Mucosa of stomach (tissue), 1 donor: ENCODE measurements around the gene GLI3.

Source experiments
- H3K27me3 ChIP-seq: one replicate; pipeline ENCODE4 v1.7.0; 2013; ENCODE audit warnings: mild to moderate bottlenecking, low read length; ENCODE audit not compliant: control insufficient read depth, insufficient read depth
- H3K36me3 ChIP-seq: one replicate; pipeline ENCODE4 v1.7.0; 2013; ENCODE audit warnings: low read length; ENCODE audit not compliant: control insufficient read depth, insufficient read depth
- H3K4me1 ChIP-seq: one replicate; pipeline ENCODE4 v1.7.0; 2013; ENCODE audit warnings: mild to moderate bottlenecking, low read length; ENCODE audit not compliant: control insufficient read depth, insufficient read depth
- H3K4me3 ChIP-seq: one replicate; pipeline ENCODE4 v1.7.0; 2013; ENCODE audit warnings: low read length
- H3K9ac ChIP-seq: one replicate; pipeline ENCODE4 v1.7.0; 2013; ENCODE audit warnings: mild to moderate bottlenecking, low read length, moderate library complexity
- H3K9me3 ChIP-seq: one replicate; pipeline ENCODE4 v1.7.0; 2013; ENCODE audit warnings: mild to moderate bottlenecking, low read length, moderate library complexity; ENCODE audit not compliant: control insufficient read depth
- donor health status: Pancreatic carcinoma.

The GLI3 gene

GRCh38 chr7:41971640-41972187 lies 265.3 kb downstream of the GLI3 start:
- H3K4me3 ChIP-seq, result no peak overlapping the region
- H3K9ac ChIP-seq, result no peak overlapping the region
- H3K36me3 ChIP-seq, result no peaks in the 10 kb centered on the region
- H3K4me1 ChIP-seq, result no peaks in the 10 kb centered on the region
- H3K27me3 ChIP-seq, result no peaks in the 10 kb centered on the region
- H3K9me3 ChIP-seq, result no peaks in the 10 kb centered on the region

DNA sequence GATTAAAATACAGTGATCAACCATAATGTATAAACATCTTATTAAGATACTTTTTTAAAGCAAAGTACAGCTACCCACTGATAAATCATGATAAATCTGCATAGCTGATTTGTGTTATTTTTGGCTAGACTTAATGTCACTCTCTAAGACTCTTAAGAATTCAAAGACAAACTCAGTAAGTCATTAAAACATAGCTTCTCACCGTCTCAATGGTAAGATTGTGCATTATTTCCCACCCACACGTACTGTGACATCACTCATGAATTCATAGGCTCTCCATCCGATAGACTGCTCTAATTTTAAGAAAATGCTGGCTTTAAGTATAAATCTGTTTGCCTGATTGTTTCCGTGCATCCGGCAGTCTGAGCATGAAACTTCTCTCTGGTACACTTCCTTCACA lies 266.1 kb downstream of the GLI3 start:
- H3K9me3 ChIP-seq, result no peaks in the 10 kb centered on the region
- no peak overlapping the region for H3K9ac ChIP-seq
- no peaks in the 10 kb centered on the region for H3K36me3 ChIP-seq

DNA sequence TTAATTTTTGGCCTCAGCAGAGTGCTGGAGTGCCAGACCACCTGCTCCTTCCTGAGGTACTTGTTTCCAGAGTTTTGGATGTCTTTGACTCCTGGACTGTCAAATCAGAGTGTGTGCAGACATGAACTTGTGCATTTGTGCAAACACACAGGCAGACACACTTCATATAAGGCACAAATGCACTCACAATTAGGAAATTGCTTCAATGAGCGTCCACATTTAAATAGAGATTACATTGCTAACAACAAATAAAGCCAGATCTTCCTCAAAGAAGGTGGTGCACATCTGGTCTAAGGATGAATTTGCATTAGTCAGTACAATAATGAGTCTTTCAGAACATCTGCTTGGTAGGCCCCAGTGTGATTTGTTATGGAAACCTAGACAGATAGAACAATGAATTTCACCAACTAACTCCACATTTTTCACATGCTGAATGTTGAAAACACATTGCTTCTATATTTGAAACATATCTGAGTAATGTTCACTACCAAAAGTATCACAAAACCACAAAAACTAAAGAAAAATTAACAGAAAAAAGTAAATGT lies 267.4 kb downstream of the GLI3 start:
- H3K4me1 ChIP-seq, result no peaks in the 10 kb centered on the region
- no peak overlapping the region for H3K4me3 ChIP-seq
- no peaks in the 10 kb centered on the region for H3K36me3 ChIP-seq

More for the DNA sequence above, 266.1 kb downstream of the GLI3 start:
- Histone ChIP-seq H3K4me3 (no peak overlapping the region), H3K4me1 (no peaks in the 10 kb centered on the region), H3K27me3 (no peaks in the 10 kb centered on the region)

GRCh38 chr7:41967156-41967555 lies 269.9 kb downstream of the GLI3 start:
- Histone ChIP-seq H3K4me3 (no peak overlapping the region), H3K9ac (no peak overlapping the region), H3K27me3 (no peaks in the 10 kb centered on the region), H3K36me3 (no peaks in the 10 kb centered on the region), H3K4me1 (no peaks in the 10 kb centered on the region), H3K9me3 (no peaks in the 10 kb centered on the region)

More for the DNA sequence above, 267.4 kb downstream of the GLI3 start:
- no peaks in the 10 kb centered on the region for H3K9me3 ChIP-seq
- H3K27me3 ChIP-seq, result no peaks in the 10 kb centered on the region
- H3K9ac ChIP-seq, result no peak overlapping the region

GRCh38 chr7:41965951-41966505 lies 271.0 kb downstream of the GLI3 start:
- H3K4me3 ChIP-seq, result no peak overlapping the region
- no peaks in the 10 kb centered on the region for H3K4me1 ChIP-seq
- H3K27me3 ChIP-seq, result no peaks in the 10 kb centered on the region
- H3K9me3 ChIP-seq, result no peaks in the 10 kb centered on the region
- no peak overlapping the region for H3K9ac ChIP-seq
- no peaks in the 10 kb centered on the region for H3K36me3 ChIP-seq

DNA sequence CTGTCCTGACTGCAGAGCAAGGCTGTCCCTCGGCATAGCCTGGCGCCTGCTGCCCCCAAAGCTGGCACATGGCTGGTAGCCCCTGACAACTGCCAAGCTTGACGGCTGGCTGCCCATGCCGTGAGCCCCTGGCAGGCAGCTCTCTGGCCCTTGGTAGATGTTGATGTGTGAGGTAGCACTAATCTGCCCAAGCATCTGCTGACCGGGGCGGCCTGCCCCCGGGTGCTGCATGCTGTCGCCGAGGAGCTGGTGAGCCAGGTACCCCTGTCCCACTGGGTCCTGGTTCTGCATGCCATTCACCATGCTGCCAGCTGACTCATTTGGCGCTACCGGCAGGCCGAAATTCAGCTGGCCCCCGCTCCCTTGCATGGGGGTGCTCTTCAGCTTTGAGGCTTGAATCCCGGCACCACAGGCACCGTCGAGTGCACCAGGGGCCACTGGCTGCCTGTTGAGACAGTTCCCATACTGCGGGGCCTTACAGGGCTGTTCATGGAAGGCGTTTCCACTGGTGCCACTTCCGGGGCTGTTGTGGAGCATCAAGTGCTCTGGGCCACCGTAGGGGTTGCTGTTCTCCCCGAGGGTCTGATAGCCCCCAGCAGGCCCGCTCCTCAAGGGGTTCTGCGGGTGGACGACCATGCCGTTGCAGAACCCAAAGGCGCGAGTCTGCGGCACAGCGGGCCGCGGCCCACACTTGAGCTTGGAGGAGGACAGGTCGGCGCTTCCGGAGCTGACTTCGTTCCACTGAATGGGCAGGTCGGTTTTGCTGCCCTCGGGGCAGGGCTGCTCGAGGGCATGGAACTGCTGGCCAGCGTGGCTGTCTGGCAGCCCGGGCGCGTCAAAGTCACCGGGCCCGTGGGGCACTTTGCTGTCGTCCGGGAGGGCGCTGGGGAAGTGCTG lies 271.9 kb downstream of the GLI3 start:
- H3K27me3 ChIP-seq, result no peaks in the 10 kb centered on the region
- H3K36me3 ChIP-seq, result no peaks in the 10 kb centered on the region
- no peak overlapping the region for H3K4me3 ChIP-seq
- no peak overlapping the region for H3K9ac ChIP-seq
- no peaks in the 10 kb centered on the region for H3K9me3 ChIP-seq
- no peaks in the 10 kb centered on the region for H3K4me1 ChIP-seq

DNA sequence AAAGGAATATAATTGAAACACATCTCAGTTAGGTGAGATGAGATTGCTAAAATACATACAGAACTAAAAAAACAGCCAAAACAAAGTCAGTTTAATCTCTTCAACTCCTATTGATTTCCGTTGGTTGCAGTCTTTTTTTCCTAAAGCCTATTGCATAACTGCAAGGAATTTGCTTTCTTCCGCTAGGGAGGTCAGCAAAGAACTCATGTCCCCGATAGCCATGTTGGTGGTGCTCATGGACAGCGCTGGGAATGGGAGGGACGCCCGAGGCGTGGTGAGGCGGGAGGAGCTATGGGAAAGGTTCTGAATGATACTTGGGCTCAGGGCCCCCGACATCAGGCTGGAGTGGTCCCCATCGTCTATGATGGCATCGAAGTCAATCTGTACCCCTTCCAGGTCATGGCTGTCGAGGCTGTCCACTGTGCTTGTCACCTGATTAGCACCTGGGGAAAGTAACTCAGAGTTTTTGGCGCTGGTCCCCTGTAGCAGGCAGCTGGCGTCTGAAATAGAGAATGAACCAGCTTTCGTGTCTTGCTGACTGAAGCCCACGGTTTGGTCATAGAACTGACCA lies 272.7 kb downstream of the GLI3 start:
- H3K36me3 ChIP-seq, result no peaks in the 10 kb centered on the region
- no peak overlapping the region for H3K4me3 ChIP-seq
- no peak overlapping the region for H3K9ac ChIP-seq
- H3K27me3 ChIP-seq, result peaks cover 3% of the 10 kb centered on the region
- no peaks in the 10 kb centered on the region for H3K9me3 ChIP-seq
- no peaks in the 10 kb centered on the region for H3K4me1 ChIP-seq

- Histone ChIP-seq H3K9me3 (no peaks in the 10 kb centered on the region), H3K27me3 (peaks cover 7% of the 10 kb centered on the region), H3K4me1 (no peaks in the 10 kb centered on the region), H3K4me3 (no peak overlapping the region), H3K36me3 (no peaks in the 10 kb centered on the region), H3K9ac (no peak overlapping the region)
Observed at GRCh38 chr7:41956705-41957104, 280.3 kb downstream of the GLI3 start.

DNA sequence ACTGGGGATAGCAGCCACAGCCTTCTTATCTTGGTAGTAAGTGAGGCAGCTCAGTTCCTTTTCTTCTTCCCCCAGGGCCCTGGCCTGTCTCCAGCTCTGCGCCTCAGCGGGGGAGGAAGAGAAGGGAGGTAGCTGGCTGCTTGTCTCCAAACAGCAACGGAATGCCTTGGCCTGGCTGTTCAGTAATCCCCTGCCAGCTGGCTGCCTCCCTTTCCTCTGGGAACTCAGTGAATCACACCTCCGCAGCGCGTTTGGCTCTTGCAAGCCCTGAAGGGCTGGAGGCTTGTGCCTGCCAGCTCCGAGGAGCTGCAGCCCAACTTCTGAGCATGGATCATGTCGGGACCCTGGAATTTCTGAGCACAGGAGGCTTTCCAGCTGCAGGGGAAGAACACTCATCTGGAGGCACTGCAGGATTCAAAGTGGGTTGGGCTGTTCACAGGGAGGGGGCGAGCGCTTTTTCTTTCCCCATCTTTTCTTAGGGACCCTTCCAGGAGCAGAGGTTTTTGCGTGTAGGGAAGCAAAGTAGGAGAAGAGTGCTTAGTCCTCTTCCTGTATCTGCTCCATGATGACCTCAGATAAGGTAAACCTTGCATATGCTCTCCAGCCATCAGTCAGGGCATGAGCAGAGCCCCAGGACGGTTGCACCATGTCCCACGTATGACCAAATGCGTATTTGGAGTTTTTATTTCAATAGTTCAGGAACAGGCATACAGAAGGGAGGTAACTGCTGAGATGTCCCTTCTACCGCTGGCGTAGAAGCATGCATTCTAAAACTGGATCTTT lies 280.9 kb downstream of the GLI3 start:
- Histone ChIP-seq H3K4me3 (no peak overlapping the region), H3K36me3 (no peaks in the 10 kb centered on the region)

GRCh38 chr7:41955451-41955850 lies 281.6 kb downstream of the GLI3 start:
- no peak overlapping the region for H3K9ac ChIP-seq
- H3K4me1 ChIP-seq, result no peaks in the 10 kb centered on the region
- H3K27me3 ChIP-seq, result peaks cover 7% of the 10 kb centered on the region
- no peaks in the 10 kb centered on the region for H3K9me3 ChIP-seq
- H3K4me3 ChIP-seq, result no peak overlapping the region
- no peaks in the 10 kb centered on the region for H3K36me3 ChIP-seq

More for the DNA sequence above, 280.9 kb downstream of the GLI3 start:
- no peak overlapping the region for H3K9ac ChIP-seq
- H3K27me3 ChIP-seq, result peaks cover 7% of the 10 kb centered on the region
- no peaks in the 10 kb centered on the region for H3K9me3 ChIP-seq
- H3K4me1 ChIP-seq, result no peaks in the 10 kb centered on the region

DNA sequence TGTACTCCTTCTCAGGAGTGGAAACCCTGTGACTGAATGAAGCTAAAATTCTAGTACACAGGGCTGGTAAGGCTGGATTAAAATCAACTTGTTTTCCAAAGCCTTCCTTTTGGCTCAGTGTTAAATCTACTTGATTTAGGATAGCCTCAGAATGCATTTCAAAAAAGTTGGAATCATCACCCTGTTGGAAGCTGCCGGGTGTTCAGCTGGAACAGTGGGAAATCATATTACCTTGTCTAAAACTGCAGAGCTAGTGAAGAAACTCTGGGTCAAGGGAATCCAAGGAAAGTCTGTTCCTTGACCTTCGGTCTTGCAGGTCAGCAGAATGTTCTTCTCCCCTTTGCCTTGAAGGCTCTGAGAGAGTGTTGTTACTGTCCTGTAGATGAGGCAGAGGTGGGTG lies 282.0 kb downstream of the GLI3 start:
- H3K4me3 ChIP-seq, result no peak overlapping the region
- peaks cover 6% of the 10 kb centered on the region for H3K27me3 ChIP-seq
- no peaks in the 10 kb centered on the region for H3K36me3 ChIP-seq
- no peak overlapping the region for H3K9ac ChIP-seq
- H3K9me3 ChIP-seq, result no peaks in the 10 kb centered on the region
- no peaks in the 10 kb centered on the region for H3K4me1 ChIP-seq
